ENCODE results near the gene PEAK3. TPM values are rescaled to one million over a fixed set of nuclear protein-coding genes. Genes with fewer than 3 reads are reported as not detected.

Gene PEAK3
- total and polyA plus RNA-seq, 2 donors (not counting 1 experiment from before 2014, with no cell fraction given): 0.18 to 0.71 TPM

DNA sequence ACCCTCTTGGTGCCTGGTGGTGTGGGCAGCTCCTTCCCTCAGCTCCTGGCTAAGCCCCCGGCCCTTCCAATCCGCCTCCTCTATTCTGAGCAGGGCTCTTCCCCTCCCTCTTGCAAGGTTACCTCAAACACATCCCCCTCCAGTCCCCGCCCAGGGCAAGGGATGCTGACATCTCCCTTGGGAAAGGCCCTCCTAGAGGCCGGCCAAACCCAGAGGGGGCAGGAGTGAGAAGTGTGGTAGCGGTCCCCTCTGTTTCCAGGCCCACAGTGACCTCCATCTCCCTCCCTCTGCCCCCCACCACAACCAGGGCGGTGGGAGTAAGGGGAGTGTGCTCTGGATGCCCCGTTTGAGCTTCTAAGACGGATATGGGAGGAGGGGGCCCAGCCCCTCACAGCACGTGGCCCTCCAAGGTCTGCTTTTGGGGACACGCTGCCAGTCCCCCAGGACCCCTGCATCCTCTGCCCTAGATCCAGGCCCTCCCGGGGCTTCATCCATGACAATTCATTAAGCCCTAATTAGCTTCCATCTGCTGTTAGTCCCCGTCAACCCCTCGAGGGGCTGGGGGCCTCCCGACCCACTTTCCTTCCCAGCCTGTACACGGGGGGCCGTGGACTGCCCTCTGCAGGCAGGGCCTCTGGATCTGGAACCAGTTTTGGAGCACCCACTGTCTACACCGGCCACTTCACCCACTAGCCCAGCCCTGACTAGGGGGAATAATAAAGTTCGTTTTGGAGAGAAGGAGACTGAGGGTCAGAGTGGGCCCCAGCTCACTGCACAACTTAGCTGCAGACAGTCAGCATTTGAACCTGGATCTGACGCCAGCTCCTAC, 23.7 kb upstream of the PEAK3 start:
- H3K27me3 Mint-ChIP-seq: peaks cover 12% of the 10 kb centered on the region
- Histone ChIP-seq H3K4me1 (ENCODE audit: control insufficient read depth in 2 of 2, insufficient read depth in 2 of 2, low read length in 2 of 2) (peaks cover 48 to 57% of the 10 kb centered on the region in 2 donors), H3K9me3 (ENCODE audit: control extremely low read depth in 1 of 3, control insufficient read depth in 2 of 3, insufficient read depth in 1 of 3, low read length in 2 of 3) (peaks cover 0 to 21% (median 0%) of the 10 kb centered on the region in 3 donors), H3K9ac (ENCODE audit: low read length) (no peak overlapping the region), H3K4me2 (replicated peaks; ENCODE audit: low read depth, low read length, poor library complexity, severe bottlenecking) (no peak overlapping the region), H3K79me2 (ENCODE audit: control insufficient read depth, insufficient read depth, low read length) (peaks cover 32% of the 10 kb centered on the region), H2AFZ (ENCODE audit: insufficient read depth, low read depth, low read length, poor library complexity, severe bottlenecking) (no peak overlapping the region), H3K4me3 (ENCODE audit: control extremely low read depth in 1 of 5, extremely low read depth in 1 of 5, insufficient read depth in 1 of 5, low read depth in 2 of 5, low read length in 4 of 5) (no peak overlapping the region), H3K27ac (ENCODE audit: low read length in 2 of 2) (no peak overlapping the region), H4K20me1 (ENCODE audit: control insufficient read depth, insufficient read depth, low read length, poor library complexity, severe bottlenecking) (peaks cover 4% of the 10 kb centered on the region), H3K27me3 (replicated peaks in 1 of 4; ENCODE audit: control extremely low read depth in 1 of 4, control insufficient read depth in 3 of 4, insufficient read depth in 4 of 4, low read length in 3 of 4) (peaks cover 0 to 43% (median 16%) of the 10 kb centered on the region in 4 experiments), H3K36me3 (replicated peaks in 1 of 2; ENCODE audit: control extremely low read depth in 1 of 2, control insufficient read depth in 1 of 2, extremely low read depth in 1 of 2, insufficient read depth in 2 of 2, low read length in 1 of 2) (no peaks in the 10 kb centered on the region)
- H3K4me3 Mint-ChIP-seq: no peak overlapping the region
- intact Hi-C loops (cut with micrococcal nuclease): no loop called here
- peak overlapping the region; percentile 72 for H3K27ac Mint-ChIP-seq
- DNase-seq: no peak
- TF ChIP-seq EZH2 (IDR thresholded peaks at IDR 0.05; ENCODE audit: borderline replicate concordance, insufficient read depth, low read depth, low read length, poor library complexity, severe bottlenecking): no peak
- TF ChIP-seq, protein P1, sequence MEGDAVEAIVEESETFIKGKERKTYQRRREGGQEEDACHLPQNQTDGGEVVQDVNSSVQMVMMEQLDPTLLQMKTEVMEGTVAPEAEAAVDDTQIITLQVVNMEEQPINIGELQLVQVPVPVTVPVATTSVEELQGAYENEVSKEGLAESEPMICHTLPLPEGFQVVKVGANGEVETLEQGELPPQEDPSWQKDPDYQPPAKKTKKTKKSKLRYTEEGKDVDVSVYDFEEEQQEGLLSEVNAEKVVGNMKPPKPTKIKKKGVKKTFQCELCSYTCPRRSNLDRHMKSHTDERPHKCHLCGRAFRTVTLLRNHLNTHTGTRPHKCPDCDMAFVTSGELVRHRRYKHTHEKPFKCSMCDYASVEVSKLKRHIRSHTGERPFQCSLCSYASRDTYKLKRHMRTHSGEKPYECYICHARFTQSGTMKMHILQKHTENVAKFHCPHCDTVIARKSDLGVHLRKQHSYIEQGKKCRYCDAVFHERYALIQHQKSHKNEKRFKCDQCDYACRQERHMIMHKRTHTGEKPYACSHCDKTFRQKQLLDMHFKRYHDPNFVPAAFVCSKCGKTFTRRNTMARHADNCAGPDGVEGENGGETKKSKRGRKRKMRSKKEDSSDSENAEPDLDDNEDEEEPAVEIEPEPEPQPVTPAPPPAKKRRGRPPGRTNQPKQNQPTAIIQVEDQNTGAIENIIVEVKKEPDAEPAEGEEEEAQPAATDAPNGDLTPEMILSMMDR (IDR thresholded peaks at IDR 0.05): no peak
- ChIA-PET CTCF (interaction anchor here (0.6 to 1.7 kb wide), 6 partner anchors 9 to 83 kb away, joined by 3 to 5 read pairs (median 4); no protein-coding TSS in a partner anchor), POLR2A (interaction anchor here (0.6 to 3.8 kb wide), 5 partner anchors 11 to 85 kb away, joined by 3 to 14 read pairs (median 5); no protein-coding TSS in a partner anchor)
- ATAC-seq (ENCODE audit: low read depth): no peak
- H3K4me1 Mint-ChIP-seq: peaks cover 48% of the 10 kb centered on the region
- 60% methylated on average over 9 of the region's 19 CpGs for WGBS (ENCODE audit: insufficient coverage)
- H3K9me3 Mint-ChIP-seq (ENCODE audit: insufficient read depth): peaks cover 2% of the 10 kb centered on the region

Measured in B cell (primary cell).